ENCODE measurements around the gene ATP9B.
A peak's percentile ranks its signal among the peaks of the same experiment; 100 is the strongest.

The ATP9B gene

GRCh38 chr18:79413025-79413424, 343.8 kb downstream of the ATP9B start:
- no peak for DNase-seq (ENCODE audit: low spot score)

GRCh38 chr18:79413426-79413825, 344.2 kb downstream of the ATP9B start:
- DNase-seq (ENCODE audit: low spot score) = no peak

- no peak for DNase-seq (ENCODE audit: low spot score)
Observed at GRCh38 chr18:79413901-79414300, 344.7 kb downstream of the ATP9B start.

- no peak for DNase-seq (ENCODE audit: low spot score)
Observed at GRCh38 chr18:79416022-79416676, 347.0 kb downstream of the ATP9B start.

GRCh38 chr18:79416677-79417052, 347.5 kb downstream of the ATP9B start:
- DNase-seq (ENCODE audit: low spot score) = no peak

- no peak for DNase-seq (ENCODE audit: low spot score)
Observed at GRCh38 chr18:79418236-79418635, 349.0 kb downstream of the ATP9B start.

GRCh38 chr18:79418642-79419041, 349.4 kb downstream of the ATP9B start:
- no peak for DNase-seq (ENCODE audit: low spot score)

GRCh38 chr18:79420033-79420745, 351.0 kb downstream of the ATP9B start:
- peak; percentile 44 for DNase-seq (ENCODE audit: low spot score)

- DNase-seq (ENCODE audit: low spot score) = no peak
Observed at GRCh38 chr18:79421275-79421857, 352.2 kb downstream of the ATP9B start.

GRCh38 chr18:79422022-79422782, 353.0 kb downstream of the ATP9B start:
- no peak for DNase-seq (ENCODE audit: low spot score)

GRCh38 chr18:79422783-79423165, 353.6 kb downstream of the ATP9B start:
- no peak for DNase-seq (ENCODE audit: low spot score)

GRCh38 chr18:79423211-79424007, 354.2 kb downstream of the ATP9B start:
- DNase-seq (ENCODE audit: low spot score) = no peak

- DNase-seq (ENCODE audit: low spot score) = no peak
Observed at GRCh38 chr18:79424008-79424565, 354.9 kb downstream of the ATP9B start.

- DNase-seq (ENCODE audit: low spot score) = no peak
Observed at GRCh38 chr18:79424880-79425568, 355.8 kb downstream of the ATP9B start.

GRCh38 chr18:79425569-79425886, 356.3 kb downstream of the ATP9B start:
- DNase-seq (ENCODE audit: low spot score) = no peak

GRCh38 chr18:79426376-79427300, 357.4 kb downstream of the ATP9B start:
- no peak for DNase-seq (ENCODE audit: low spot score)

GRCh38 chr18:79427368-79428225, 358.4 kb downstream of the ATP9B start:
- DNase-seq (ENCODE audit: low spot score) = no peak

All from cerebellar cortex (tissue), 1 donor.